Osteoblast (primary cell): ENCODE data around the gene SLC35F5. TPM values are rescaled to one million over a fixed set of nuclear protein-coding genes. Genes with fewer than 3 reads are reported as not detected.
"Not testable (repeated sequence)": the region's sequence is repeated elsewhere in the genome, so short reads cannot be mapped to it uniquely, and the experiment has no call there.

Experiments used
- DNase-seq: peaks from one replicate; pipeline ENCODE4 v3.0.0; 2011; ENCODE audit warnings: low spot score, mixed read lengths; ENCODE audit not compliant: insufficient read length; ENCODE audit errors: missing footprints
- H2AFZ ChIP-seq: 2 replicates; pipeline ENCODE4 v1.6.0; 2011; ENCODE audit warnings: mild to moderate bottlenecking, low read length
- H3K27ac ChIP-seq: 2 replicates; pipeline ENCODE4 v1.5.1; 2011; ENCODE audit warnings: mild to moderate bottlenecking, low read depth, low read length, moderate library complexity
- H3K27me3 ChIP-seq: 2 replicates; pipeline ENCODE4 v1.6.0; 2012; ENCODE audit warnings: mild to moderate bottlenecking, control low read depth, inconsistent platforms, low read length, moderate library complexity; ENCODE audit not compliant: insufficient read depth
- H3K36me3 ChIP-seq: 2 replicates; pipeline ENCODE4 v1.5.1; 2011; ENCODE audit warnings: mild to moderate bottlenecking, low read length, control low read depth, moderate library complexity; ENCODE audit not compliant: insufficient read depth
- H3K4me1 ChIP-seq: 2 replicates; pipeline ENCODE4 v1.5.1; 2011; ENCODE audit warnings: mild to moderate bottlenecking, low read length, control low read depth, moderate library complexity; ENCODE audit not compliant: insufficient read depth
- H3K4me2 ChIP-seq: 2 replicates; pipeline ENCODE4 v1.6.0; 2011; ENCODE audit warnings: mild to moderate bottlenecking, low read length; ENCODE audit not compliant: insufficient read depth
- H3K4me3 ChIP-seq: fragments of 200-600 bp; sonication (generic); 3 replicates; pipeline ENCODE4 v1.5.1; 2012; ENCODE audit warnings: mild to moderate bottlenecking, low read length, inconsistent platforms; ENCODE audit not compliant: insufficient read depth
- H3K79me2 ChIP-seq: 2 replicates; pipeline ENCODE4 v1.6.0; 2012; ENCODE audit warnings: mild to moderate bottlenecking, low read length, control low read depth, inconsistent platforms; ENCODE audit not compliant: insufficient read depth
- H3K9me3 ChIP-seq: 2 replicates; pipeline ENCODE4 v1.5.1; 2011; ENCODE audit warnings: low read depth, low read length, control low read depth
- H4K20me1 ChIP-seq: 2 replicates; pipeline ENCODE4 v1.6.0; 2012; ENCODE audit warnings: mild to moderate bottlenecking, low read length, control low read depth; ENCODE audit not compliant: insufficient read depth
- CTCF ChIP-seq: IDR thresholded peaks from 2 replicates; pipeline ENCODE4 v1.5.1; 2011; ENCODE audit warnings: mild to moderate bottlenecking, low read depth, low read length, moderate library complexity; ENCODE audit errors: extremely low read depth
- total RNA-seq: library from RNA; depleted of rRNA; stranded (reverse); fragments of >200 nt; gene quantifications from 2 replicates; pipeline ENCODE4 v1.2.3, GENCODE V29; 2012

The SLC35F5 gene
- total RNA-seq, 1 donor, result 245 TPM

GRCh38 chr2:113676623-113677266 is 79.7 kb downstream of the SLC35F5 start:
- Histone ChIP-seq H3K9me3 (no peaks in the 10 kb centered on the region), H3K79me2 (no peaks in the 10 kb centered on the region), H4K20me1 (no peaks in the 10 kb centered on the region), H3K27ac (no peak overlapping the region), H3K36me3 (no peaks in the 10 kb centered on the region), H3K4me2 (no peak overlapping the region), H3K27me3 (no peaks in the 10 kb centered on the region), H2AFZ (no peak overlapping the region), H3K4me3 (no peak overlapping the region), H3K4me1 (no peaks in the 10 kb centered on the region)
- no peak for DNase-seq
- no peak for TF ChIP-seq CTCF

GRCh38 chr2:113675875-113676274 is 80.6 kb downstream of the SLC35F5 start:
- Histone ChIP-seq H4K20me1 (no peaks in the 10 kb centered on the region), H2AFZ (peak overlapping the region; percentile 9), H3K27me3 (no peaks in the 10 kb centered on the region), H3K27ac (no peak overlapping the region), H3K36me3 (no peaks in the 10 kb centered on the region), H3K4me1 (no peaks in the 10 kb centered on the region), H3K4me2 (no peak overlapping the region), H3K79me2 (no peaks in the 10 kb centered on the region), H3K9me3 (no peaks in the 10 kb centered on the region), H3K4me3 (no peak overlapping the region)
- no peak for DNase-seq
- TF ChIP-seq CTCF, result no peak

- DNase-seq, result no peak
- no peaks in the 10 kb centered on the region for H3K36me3 ChIP-seq
- no peak overlapping the region for H3K4me3 ChIP-seq
- no peak overlapping the region for H2AFZ ChIP-seq
- H3K79me2 ChIP-seq, result no peaks in the 10 kb centered on the region
- H4K20me1 ChIP-seq, result no peaks in the 10 kb centered on the region
- no peak overlapping the region for H3K27ac ChIP-seq
- no peak for TF ChIP-seq CTCF
- no peaks in the 10 kb centered on the region for H3K9me3 ChIP-seq
- no peaks in the 10 kb centered on the region for H3K4me1 ChIP-seq
- H3K4me2 ChIP-seq, result no peak overlapping the region
- no peaks in the 10 kb centered on the region for H3K27me3 ChIP-seq
Measured at GRCh38 chr2:113672326-113672932, 84.0 kb downstream of the SLC35F5 start.

- H3K27me3 ChIP-seq, H3K9me3 ChIP-seq, H3K27ac ChIP-seq, H3K4me1 ChIP-seq, H3K36me3 ChIP-seq, H2AFZ ChIP-seq, H3K4me2 ChIP-seq, H3K79me2 ChIP-seq, DNase-seq, H3K4me3 ChIP-seq, H4K20me1 ChIP-seq: not testable (repeated sequence)
Measured at GRCh38 chr2:113669013-113669412, 87.4 kb downstream of the SLC35F5 start.

GRCh38 chr2:113664761-113665533 is 91.5 kb downstream of the SLC35F5 start:
- H3K27ac ChIP-seq, H3K4me2 ChIP-seq, H3K36me3 ChIP-seq, H3K4me1 ChIP-seq, H2AFZ ChIP-seq, H4K20me1 ChIP-seq, H3K4me3 ChIP-seq, H3K27me3 ChIP-seq, H3K9me3 ChIP-seq, DNase-seq, H3K79me2 ChIP-seq: not testable (repeated sequence)

- H3K79me2 ChIP-seq, H3K4me1 ChIP-seq, H4K20me1 ChIP-seq, H3K4me2 ChIP-seq, H3K4me3 ChIP-seq, H2AFZ ChIP-seq, H3K27ac ChIP-seq, H3K36me3 ChIP-seq, DNase-seq, H3K9me3 ChIP-seq, H3K27me3 ChIP-seq: not testable (repeated sequence)
Measured at GRCh38 chr2:113663285-113664060, 93.0 kb downstream of the SLC35F5 start.
